Fibroblast of lung (primary cell): ENCODE results near the gene CDH4. TPM values are rescaled to one million over a fixed set of nuclear protein-coding genes. Genes with fewer than 3 reads are reported as not detected.

Source experiments
- DNase-seq, 2 donors: peaks; one replicate each; pipeline versions ENCODE4 v3.0.0 to v3.0.0-alpha.2; 2010; ENCODE audit warnings: low read depth in 2 of 2
- H2AFZ ChIP-seq: 2 replicates; pipeline ENCODE4 v1.5.1; 2012; ENCODE audit warnings: low read length, control low read depth, inconsistent platforms
- H3K27ac ChIP-seq: 2 replicates; pipeline ENCODE4 v1.5.1; 2011; ENCODE audit warnings: low read length, control low read depth; ENCODE audit not compliant: insufficient read depth
- H3K27me3 ChIP-seq: 2 replicates; pipeline ENCODE4 v1.5.1; 2011; ENCODE audit warnings: mild to moderate bottlenecking, low read length; ENCODE audit not compliant: control insufficient read depth, insufficient read depth
- H3K36me3 ChIP-seq: 2 replicates; pipeline ENCODE4 v1.5.1; 2011; ENCODE audit warnings: low read length; ENCODE audit not compliant: control insufficient read depth, insufficient read depth
- H3K4me1 ChIP-seq: 2 replicates; pipeline ENCODE4 v1.5.1; 2011; ENCODE audit warnings: low read length; ENCODE audit not compliant: control insufficient read depth, insufficient read depth; ENCODE audit errors: extremely low read depth
- H3K4me2 ChIP-seq: 2 replicates; pipeline ENCODE4 v1.5.1; 2011; ENCODE audit warnings: low read length, control low read depth; ENCODE audit not compliant: insufficient read depth; ENCODE audit errors: extremely low read depth
- H3K4me3 ChIP-seq, 4 experiments: fragments of 200-600 bp in 1 of 4; sonication (generic) in 1 of 4; replicated peaks in 1 of 4; 2 replicates each; pipeline ENCODE4 v1.5.1; 2011 to 2016; ENCODE audit warnings: low read length in 4 of 4, low read depth in 3 of 4, mild to moderate bottlenecking in 3 of 4, control low read depth in 2 of 4, inconsistent platforms in 1 of 4, mixed read lengths in 1 of 4; ENCODE audit not compliant: insufficient read depth in 1 of 4; ENCODE audit errors: control extremely low read depth in 1 of 4
- H3K79me2 ChIP-seq: 2 replicates; pipeline ENCODE4 v1.5.1; 2012; ENCODE audit warnings: mild to moderate bottlenecking, low read length, inconsistent platforms; ENCODE audit not compliant: control insufficient read depth, insufficient read depth
- H3K9ac ChIP-seq: 2 replicates; pipeline ENCODE4 v1.5.1; 2011; ENCODE audit warnings: mild to moderate bottlenecking, low read length, control low read depth; ENCODE audit not compliant: insufficient read depth
- H3K9me3 ChIP-seq: 2 replicates; pipeline ENCODE4 v1.5.1; 2012; ENCODE audit warnings: low read depth, low read length; ENCODE audit not compliant: control insufficient read depth, insufficient read depth
- H4K20me1 ChIP-seq: 2 replicates; pipeline ENCODE4 v1.5.1; 2011; ENCODE audit warnings: low read length; ENCODE audit not compliant: control insufficient read depth, insufficient read depth; ENCODE audit errors: extremely low read depth
- CTCF ChIP-seq, 2 donors: IDR thresholded peaks in 1 of 2; conservative IDR thresholded peaks in 1 of 2; 1 replicate in 1 of 2; 2 replicates in 1 of 2; pipeline ENCODE4 v1.5.1; 2011 to 2012; ENCODE audit warnings: low read length in 2 of 2, control low read depth in 1 of 2, inconsistent platforms in 1 of 2, low read depth in 1 of 2, mild to moderate bottlenecking in 1 of 2
- EZH2 ChIP-seq: IDR thresholded peaks from 2 replicates; pipeline ENCODE4 v1.5.1; 2012; ENCODE audit warnings: low read length, control low read depth, mild to moderate bottlenecking; ENCODE audit errors: missing control alignments
- polyA plus RNA-seq, 2 donors: library from polyadenylated mRNA; depleted of rRNA in 1 of 2; stranded (reverse) in 1 of 2; unstranded in 1 of 2; fragments of >200 nt; gene quantifications; 2 replicates each; pipeline ENCODE4 v1.2.1, GENCODE V29; 2011 to 2012; ENCODE audit warnings: missing spikeins in 1 of 2
- total RNA-seq: library from RNA; depleted of rRNA; stranded (reverse); fragments of >200 nt; gene quantifications from 2 replicates; pipeline ENCODE4 v1.2.1, GENCODE V29; 2014

Gene CDH4
- total and polyA plus RNA-seq, 2 donors (not counting 1 experiment from before 2014, with no cell fraction given), result 4.8 to 6.8 TPM

- Histone ChIP-seq H3K4me2 (no peak overlapping the region), H3K79me2 (no peaks in the 10 kb centered on the region), H2AFZ (no peak overlapping the region), H4K20me1 (no peaks in the 10 kb centered on the region), H3K9ac (no peak overlapping the region), H3K36me3 (no peaks in the 10 kb centered on the region), H3K9me3 (no peaks in the 10 kb centered on the region), H3K27ac (no peak overlapping the region), H3K27me3 (no peaks in the 10 kb centered on the region), H3K4me1 (no peaks in the 10 kb centered on the region), H3K4me3 (no peak overlapping the region)
- TF ChIP-seq EZH2 (no peak), CTCF (conservative IDR thresholded peaks at IDR 0.05 in 1 of 2, IDR thresholded peaks at IDR 0.05 in 1 of 2; ENCODE audit: low read depth in 1 of 2, low read length in 2 of 2) (no peak)
- no peak for DNase-seq
Measured at GRCh38 chr20:61796738-61797137, 544.7 kb downstream of the CDH4 start.

- peak in 1 of 2 donors; percentile 5 for DNase-seq
Measured at GRCh38 chr20:61797200-61797599, 545.1 kb downstream of the CDH4 start.

GRCh38 chr20:61797971-61798411, 545.9 kb downstream of the CDH4 start:
- DNase-seq, result no peak
- no peaks in the 10 kb centered on the region for H3K36me3 ChIP-seq
- H3K4me3 ChIP-seq, result no peak overlapping the region
- no peak overlapping the region for H3K4me2 ChIP-seq
- no peaks in the 10 kb centered on the region for H4K20me1 ChIP-seq
- H2AFZ ChIP-seq, result no peak overlapping the region
- H3K27me3 ChIP-seq, result peaks cover 6% of the 10 kb centered on the region
- no peaks in the 10 kb centered on the region for H3K4me1 ChIP-seq
- H3K9me3 ChIP-seq, result no peaks in the 10 kb centered on the region
- no peaks in the 10 kb centered on the region for H3K79me2 ChIP-seq
- H3K9ac ChIP-seq, result no peak overlapping the region
- TF ChIP-seq EZH2 (no peak), CTCF (conservative IDR thresholded peaks at IDR 0.05 in 1 of 2, IDR thresholded peaks at IDR 0.05 in 1 of 2; ENCODE audit: low read depth in 1 of 2, low read length in 2 of 2) (no peak)
- no peak overlapping the region for H3K27ac ChIP-seq

More at GRCh38 chr20:61797200-61797599, 545.1 kb downstream of the CDH4 start:
- H3K27me3 ChIP-seq, result no peaks in the 10 kb centered on the region
- H3K79me2 ChIP-seq, result no peaks in the 10 kb centered on the region
- H4K20me1 ChIP-seq, result no peaks in the 10 kb centered on the region
- TF ChIP-seq EZH2, result no peak
- no peak for TF ChIP-seq CTCF (conservative IDR thresholded peaks at IDR 0.05 in 1 of 2, IDR thresholded peaks at IDR 0.05 in 1 of 2; ENCODE audit: low read depth in 1 of 2, low read length in 2 of 2)
- H3K4me1 ChIP-seq, result no peaks in the 10 kb centered on the region
- no peak overlapping the region for H3K27ac ChIP-seq
- H3K36me3 ChIP-seq, result no peaks in the 10 kb centered on the region
- no peak overlapping the region for H3K4me3 ChIP-seq
- no peak overlapping the region for H3K4me2 ChIP-seq
- no peak overlapping the region for H3K9ac ChIP-seq
- H2AFZ ChIP-seq, result no peak overlapping the region
- H3K9me3 ChIP-seq, result no peaks in the 10 kb centered on the region
